ENCODE measurements around the gene HAUS3. TPM values are rescaled to one million over a fixed set of nuclear protein-coding genes. Genes with fewer than 3 reads are reported as not detected.

HAUS3 gene
- polyA plus RNA-seq, 3 donors, result 4.6 to 5.8 (median 5.7) TPM

GRCh38 chr4:2186133-2186864 is 55.6 kb downstream of the HAUS3 start:
- 23 to 63% (median 54%) methylated on average over 9 of the region's 9 CpGs for WGBS, 3 donors
- H3K27ac ChIP-seq (ENCODE audit: low read depth, low read length), result no peak overlapping the region

GRCh38 chr4:2183394-2183793 is 58.5 kb downstream of the HAUS3 start:
- no peak overlapping the region for H3K27ac ChIP-seq (ENCODE audit: low read depth, low read length)

- 90 to 94% (median 92%) methylated on average over 3 of the region's 3 CpGs for WGBS, 3 donors
- H3K27ac ChIP-seq (ENCODE audit: low read depth, low read length), result no peak overlapping the region
Observed at GRCh38 chr4:2182994-2183393, 58.9 kb downstream of the HAUS3 start.

- no peak overlapping the region for H3K27ac ChIP-seq (ENCODE audit: low read depth, low read length)
- WGBS, 3 donors, result 92 to 97% (median 97%) methylated on average over 2 of the region's 2 CpGs
Observed at GRCh38 chr4:2180410-2180809, 61.5 kb downstream of the HAUS3 start.

- 85 to 88% (median 88%) methylated on average over 7 of the region's 7 CpGs for WGBS, 3 donors
- no peak overlapping the region for H3K27ac ChIP-seq (ENCODE audit: low read depth, low read length)
Observed at GRCh38 chr4:2179717-2180116, 62.2 kb downstream of the HAUS3 start.

- 96 to 100% (median 98%) methylated on average over 1 of the region's 1 CpG for WGBS, 3 donors
Observed at GRCh38 chr4:2178986-2179385, 62.9 kb downstream of the HAUS3 start.

More at GRCh38 chr4:2178986-2179385, 62.9 kb downstream of the HAUS3 start:
- no peak overlapping the region for H3K27ac ChIP-seq (ENCODE audit: low read depth, low read length)

Other genes with a start within 250 kb of the HAUS3 start
- 10 to 100 TPM; 13.5 to 20.5 (median 16.9) TPM for gene NELFA, start 233.1 kb downstream of the HAUS3 start, polyA plus RNA-seq
- 10 to 100 TPM in 2 of 3 donors, 1 to 10 TPM in 1; 9.2 to 68.4 (median 11.5) TPM for gene NAT8L, start 182.8 kb downstream of the HAUS3 start, polyA plus RNA-seq
- gene POLN, start within 50 bp of the HAUS3 start, polyA plus RNA-seq, result 10 to 100 TPM in 1 of 3 donors, 1 to 10 TPM in 2; 2.8 to 14.7 (median 5.7) TPM
- gene MXD4, start 20.0 kb upstream of the HAUS3 start, polyA plus RNA-seq, result 10 to 100 TPM; 21.7 to 99.8 (median 53.5) TPM
- 1 to 10 TPM; 4.4 to 6.9 (median 5.1) TPM for gene ZFYVE28, start 176.5 kb upstream of the HAUS3 start, polyA plus RNA-seq
- under 1 TPM in 2 of 3 donors, not detected in 1; 0.09 to 0.86 TPM for gene CFAP99, start 176.8 kb upstream of the HAUS3 start, polyA plus RNA-seq
- 10 to 100 TPM; 17.7 to 24.4 (median 22.6) TPM for gene RNF4, start 227.0 kb upstream of the HAUS3 start, polyA plus RNA-seq